Measurements from ENCODE around the gene ARMC2.
"Not testable (repeated sequence)": the region's sequence is repeated elsewhere in the genome, so short reads cannot be mapped to it uniquely, and the experiment has no call there.

The ARMC2 gene

GRCh38 chr6:108922499-108922898 is 74.3 kb downstream of the ARMC2 start:
- H3K4me3 ChIP-seq (replicated peaks in 1 of 2; ENCODE audit: low read depth in 2 of 2, low read length in 2 of 2): no peak overlapping the region
- no peak for DNase-seq (ENCODE audit: low read depth in 2 of 2)
- TF ChIP-seq CTCF (IDR thresholded peaks at IDR 0.05; ENCODE audit: low read depth, low read length): no peak

GRCh38 chr6:108927927-108928326 is 79.7 kb downstream of the ARMC2 start:
- peak in 1 of 2 donors; percentile 48 for DNase-seq (ENCODE audit: low read depth in 2 of 2)
- no peak overlapping the region for H3K4me3 ChIP-seq (replicated peaks in 1 of 2; ENCODE audit: low read depth in 2 of 2, low read length in 2 of 2)
- TF ChIP-seq CTCF (IDR thresholded peaks at IDR 0.05; ENCODE audit: low read depth, low read length): no peak

- no peak for TF ChIP-seq CTCF (IDR thresholded peaks at IDR 0.05; ENCODE audit: low read depth, low read length)
- DNase-seq (ENCODE audit: low read depth in 2 of 2): no peak
- H3K4me3 ChIP-seq (replicated peaks in 1 of 2; ENCODE audit: low read depth in 2 of 2, low read length in 2 of 2): no peak overlapping the region
These were observed 80.4 kb downstream of the ARMC2 start for GRCh38 chr6:108928650-108929049.

GRCh38 chr6:108931090-108931489 is 82.9 kb downstream of the ARMC2 start:
- H3K4me3 ChIP-seq (replicated peaks in 1 of 2; ENCODE audit: low read depth in 2 of 2, low read length in 2 of 2); DNase-seq (ENCODE audit: low read depth in 2 of 2): not testable (repeated sequence)

GRCh38 chr6:108937170-108937569 is 88.9 kb downstream of the ARMC2 start:
- no peak for TF ChIP-seq CTCF (IDR thresholded peaks at IDR 0.05; ENCODE audit: low read depth, low read length)
- H3K4me3 ChIP-seq (replicated peaks in 1 of 2; ENCODE audit: low read depth in 2 of 2, low read length in 2 of 2): no peak overlapping the region
- DNase-seq (ENCODE audit: low read depth in 2 of 2): no peak

GRCh38 chr6:108940741-108941140 is 92.5 kb downstream of the ARMC2 start:
- DNase-seq (ENCODE audit: low read depth in 2 of 2): no peak
- TF ChIP-seq CTCF (IDR thresholded peaks at IDR 0.05; ENCODE audit: low read depth, low read length): no peak
- H3K4me3 ChIP-seq (replicated peaks in 1 of 2; ENCODE audit: low read depth in 2 of 2, low read length in 2 of 2): no peak overlapping the region

GRCh38 chr6:108941281-108941680 is 93.1 kb downstream of the ARMC2 start:
- TF ChIP-seq CTCF (IDR thresholded peaks at IDR 0.05; ENCODE audit: low read depth, low read length): no peak
- no peak for DNase-seq (ENCODE audit: low read depth in 2 of 2)

More at GRCh38 chr6:108941281-108941680, 93.1 kb downstream of the ARMC2 start:
- no peak overlapping the region for H3K4me3 ChIP-seq (replicated peaks in 1 of 2; ENCODE audit: low read depth in 2 of 2, low read length in 2 of 2)

All from cardiac fibroblast (primary cell).